ENCODE measurements around the gene MYD88.

Gene MYD88

DNA sequence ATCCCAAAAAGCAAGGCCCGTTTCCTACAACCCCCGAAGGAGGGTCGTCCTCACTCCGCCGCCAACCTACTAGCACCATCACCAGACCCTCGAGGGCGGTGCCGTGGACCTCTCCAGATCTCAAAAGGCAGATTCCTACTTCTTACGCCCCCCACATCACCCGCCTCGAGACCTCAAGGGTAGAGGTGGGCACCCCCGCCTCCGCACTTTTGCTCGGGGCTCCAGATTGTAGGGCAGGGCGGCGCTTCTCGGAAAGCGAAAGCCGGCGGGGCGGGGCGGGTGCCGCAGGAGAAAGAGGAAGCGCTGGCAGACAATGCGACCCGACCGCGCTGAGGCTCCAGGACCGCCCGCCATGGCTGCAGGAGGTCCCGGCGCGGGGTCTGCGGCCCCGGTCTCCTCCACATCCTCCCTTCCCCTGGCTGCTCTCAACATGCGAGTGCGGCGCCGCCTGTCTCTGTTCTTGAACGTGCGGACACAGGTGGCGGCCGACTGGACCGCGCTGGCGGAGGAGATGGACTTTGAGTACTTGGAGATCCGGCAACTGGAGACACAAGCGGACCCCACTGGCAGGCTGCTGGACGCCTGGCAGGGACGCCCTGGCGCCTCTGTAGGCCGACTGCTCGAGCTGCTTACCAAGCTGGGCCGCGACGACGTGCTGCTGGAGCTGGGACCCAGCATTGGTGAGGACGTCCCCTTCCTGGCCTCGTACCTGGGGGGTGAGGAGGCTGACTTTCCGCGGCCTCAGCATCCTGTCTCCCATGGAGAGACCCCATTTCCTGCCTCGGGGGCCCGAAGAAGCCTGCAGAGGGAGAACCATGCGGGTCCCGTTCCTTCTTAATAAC, at the start of gene MYD88:
TSS of gene MYD88 (plus strand) at position 313 of the 842 bp plus-strand sequence. CDS start at position 353, 40 bp downstream.
- DNase-seq, result peak; percentile 86

- DNase-seq, result no peak
Observed at GRCh38 chr3:38089163-38089562, 49.3 kb upstream of the MYD88 start.

DNA sequence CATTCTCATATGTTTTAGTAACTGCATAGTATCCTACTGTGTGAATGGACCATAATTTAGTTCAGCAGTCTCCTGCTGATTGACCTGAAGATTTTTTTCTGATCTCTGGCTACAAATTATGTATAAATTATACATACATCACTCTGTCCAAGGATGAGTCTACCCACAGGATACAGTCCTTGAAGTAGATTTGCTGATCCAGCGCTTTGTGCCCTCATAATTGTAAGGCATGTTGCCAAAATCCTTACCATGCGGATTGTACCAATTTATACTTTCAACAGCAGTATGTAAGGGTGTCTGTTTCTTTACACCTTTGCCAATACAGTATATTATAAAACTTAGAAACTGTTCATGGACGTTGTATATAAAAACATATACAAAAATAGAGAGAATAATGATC, 48.0 kb upstream of the MYD88 start:
- no peak for DNase-seq

- no peak for DNase-seq
Observed at GRCh38 chr3:38094999-38095398, 43.5 kb upstream of the MYD88 start.

DNA sequence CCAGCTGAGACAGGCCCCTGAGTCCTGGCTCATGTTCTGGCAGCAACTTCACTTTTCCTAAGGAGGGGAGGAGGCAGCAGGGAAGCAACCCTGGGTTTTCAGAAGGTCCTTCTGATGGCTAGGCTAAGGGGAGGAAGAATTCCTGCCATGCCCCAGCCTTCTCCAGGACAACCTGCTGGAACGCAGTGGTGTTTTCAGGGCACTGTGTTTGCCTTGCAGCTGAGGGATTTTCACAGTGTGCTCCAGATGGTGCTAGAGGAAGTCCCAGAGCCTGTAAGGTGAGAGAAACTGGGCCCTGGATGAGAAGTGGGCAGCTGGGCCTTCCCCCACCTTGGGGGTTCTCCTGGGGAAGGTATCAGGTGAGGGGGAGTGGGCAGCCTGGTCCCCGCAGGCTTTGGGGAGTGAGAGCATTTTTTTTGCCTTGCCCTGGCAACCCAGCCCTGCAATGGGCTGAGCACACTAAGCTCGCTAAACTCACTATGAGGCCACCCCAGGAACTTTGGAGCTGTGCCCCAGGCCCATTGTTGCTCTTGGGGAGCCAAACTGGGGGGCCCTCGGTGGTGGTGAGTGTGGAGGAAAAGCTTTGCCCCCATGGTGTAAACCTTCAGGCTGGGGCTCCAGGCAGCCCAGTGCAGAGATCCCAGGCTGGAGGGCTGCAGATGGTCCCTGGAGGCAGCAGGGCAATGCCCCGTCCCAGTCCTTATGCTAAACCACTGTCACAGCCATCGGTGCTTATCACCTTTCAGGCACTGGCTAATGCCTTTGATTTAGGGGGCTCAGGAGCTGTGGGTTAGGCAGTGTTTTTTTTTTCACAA, 42.6 kb upstream of the MYD88 start:
- DNase-seq, result no peak

GRCh38 chr3:38097446-38098375, 40.8 kb upstream of the MYD88 start:
- no peak for DNase-seq

DNA sequence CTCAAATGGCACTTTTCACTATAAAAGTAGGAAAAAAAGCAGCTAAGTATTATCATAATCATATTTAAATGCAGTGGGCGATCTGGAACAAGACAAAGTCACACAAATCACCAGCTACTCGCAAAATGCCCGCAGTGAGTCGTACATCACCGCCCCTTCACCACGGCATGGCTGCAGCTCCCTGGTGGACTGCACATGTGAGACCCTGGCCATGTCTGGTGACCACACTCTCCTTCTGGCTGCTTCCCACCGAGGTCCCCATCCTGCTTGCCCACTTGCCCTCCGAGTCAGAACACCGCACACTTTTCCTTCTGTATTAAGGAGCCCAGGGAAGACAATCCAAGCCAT, 40.1 kb upstream of the MYD88 start:
- no peak for DNase-seq

DNA sequence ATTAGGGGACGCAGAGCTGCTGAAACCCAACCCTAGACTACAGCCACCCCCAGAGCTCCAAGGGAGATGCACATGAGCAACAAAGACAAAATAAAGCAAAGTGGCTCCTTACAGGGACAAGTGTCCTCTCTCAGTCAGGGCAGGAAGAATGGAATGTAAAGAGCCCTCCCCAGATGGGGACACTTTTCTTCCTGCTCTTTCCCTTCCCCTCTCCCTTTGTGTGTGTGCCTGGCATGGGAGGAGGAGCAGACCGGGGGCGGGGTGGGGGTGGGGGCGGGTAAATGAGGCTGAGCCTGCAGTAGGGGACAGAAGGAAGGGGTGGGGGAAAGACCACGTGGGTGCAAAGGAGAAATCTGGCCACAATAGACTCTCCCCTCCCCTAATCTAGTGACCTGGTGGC, 38.9 kb upstream of the MYD88 start:
- no peak for DNase-seq

DNA sequence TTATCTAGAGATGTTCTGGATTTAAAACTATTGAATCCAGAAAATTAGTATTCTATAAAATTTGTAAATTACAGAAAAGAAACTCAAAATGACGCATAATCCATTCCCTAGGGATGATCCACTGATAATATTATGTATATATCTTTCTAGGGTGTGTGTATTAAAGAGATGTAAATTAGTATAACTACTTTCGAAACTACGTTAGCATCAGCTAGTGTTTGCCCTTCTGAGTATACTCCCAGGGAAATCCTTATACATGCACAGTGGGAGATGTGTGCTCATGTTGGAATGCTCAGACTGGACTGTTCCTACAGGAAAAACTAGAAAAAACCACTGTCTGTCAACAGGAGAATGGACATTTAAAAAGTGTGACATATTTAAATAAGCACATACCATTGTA, 38.0 kb upstream of the MYD88 start:
- no peak for DNase-seq

DNA sequence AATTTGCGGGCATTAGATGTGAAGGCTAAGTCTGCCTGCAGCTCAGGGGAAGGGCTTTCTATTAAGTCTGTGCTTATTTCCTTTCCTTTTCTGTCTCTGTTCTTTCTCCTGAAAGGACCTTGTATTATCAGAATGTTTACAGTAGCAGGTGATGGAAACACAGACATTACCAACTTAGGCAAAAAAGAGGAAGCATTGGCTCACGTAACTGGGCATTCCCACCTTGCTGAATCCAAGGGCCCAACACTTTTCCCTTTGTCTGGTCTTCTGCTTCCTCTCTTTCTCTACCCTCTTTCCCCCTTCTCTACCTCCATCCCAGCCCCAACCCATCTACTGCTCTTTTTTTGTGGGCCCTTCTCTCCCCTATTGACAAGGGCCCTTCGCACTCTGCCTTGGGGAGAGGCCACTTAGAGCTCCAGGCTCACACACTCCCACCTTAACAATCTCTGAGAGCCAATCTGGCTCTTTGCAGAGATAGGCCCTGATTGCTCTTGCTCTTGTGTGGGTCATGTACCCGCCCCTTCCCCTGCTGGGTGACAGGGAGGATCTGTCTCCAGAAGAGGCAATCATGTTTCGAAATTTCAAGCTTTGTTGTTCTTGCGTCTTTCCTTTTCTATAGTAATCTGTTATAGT, 36.5 kb upstream of the MYD88 start:
- no peak for DNase-seq

GRCh38 chr3:38102444-38102814, 36.0 kb upstream of the MYD88 start:
- DNase-seq, result no peak

GRCh38 chr3:38105525-38105924, 32.9 kb upstream of the MYD88 start:
- DNase-seq, result no peak

- no peak for DNase-seq
Observed at GRCh38 chr3:38107911-38108648, 30.4 kb upstream of the MYD88 start.

GRCh38 chr3:38108649-38109579, 29.5 kb upstream of the MYD88 start:
- DNase-seq, result no peak

DNA sequence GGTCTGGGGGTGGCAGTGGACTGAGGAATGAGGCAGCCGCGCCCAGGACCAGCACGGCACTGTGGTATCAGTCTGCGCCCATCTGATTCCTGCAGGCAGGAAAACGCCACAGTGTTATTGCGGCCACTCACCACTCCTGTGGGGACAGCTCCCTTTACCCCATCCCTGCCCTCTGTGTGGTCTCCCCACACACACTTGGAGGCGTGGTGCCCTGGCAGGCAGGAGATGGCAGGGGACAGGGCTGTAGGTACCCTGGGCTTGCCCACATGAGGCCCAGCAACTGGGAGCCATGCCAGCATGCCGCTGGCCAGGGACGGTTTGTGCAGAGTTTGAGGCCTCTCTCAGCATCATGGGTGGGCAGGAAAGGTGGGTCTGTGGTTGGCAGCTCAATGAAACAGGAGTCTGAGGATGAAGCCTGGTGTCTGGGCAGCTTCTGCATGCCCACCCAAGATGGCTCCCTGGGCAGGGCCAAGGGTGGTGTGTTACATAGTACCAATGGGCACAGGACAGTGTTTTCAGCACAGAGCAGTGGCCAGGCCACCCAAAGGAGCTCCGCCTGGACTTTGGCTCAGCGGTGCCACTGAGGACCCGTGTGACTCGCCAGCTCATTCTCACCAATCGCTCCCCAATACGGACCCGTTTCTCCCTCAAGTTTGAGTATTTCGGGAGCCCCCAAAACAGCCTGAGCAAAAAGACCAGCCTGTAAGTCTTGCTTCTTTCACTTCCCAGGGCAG, 28.7 kb upstream of the MYD88 start:
- no peak for DNase-seq

GRCh38 chr3:38110314-38111050, 28.0 kb upstream of the MYD88 start:
- no peak for DNase-seq

- DNase-seq, result no peak
Observed at GRCh38 chr3:38111201-38111600, 27.3 kb upstream of the MYD88 start.

- no peak for DNase-seq
Observed at GRCh38 chr3:38111696-38112377, 26.6 kb upstream of the MYD88 start.

DNA sequence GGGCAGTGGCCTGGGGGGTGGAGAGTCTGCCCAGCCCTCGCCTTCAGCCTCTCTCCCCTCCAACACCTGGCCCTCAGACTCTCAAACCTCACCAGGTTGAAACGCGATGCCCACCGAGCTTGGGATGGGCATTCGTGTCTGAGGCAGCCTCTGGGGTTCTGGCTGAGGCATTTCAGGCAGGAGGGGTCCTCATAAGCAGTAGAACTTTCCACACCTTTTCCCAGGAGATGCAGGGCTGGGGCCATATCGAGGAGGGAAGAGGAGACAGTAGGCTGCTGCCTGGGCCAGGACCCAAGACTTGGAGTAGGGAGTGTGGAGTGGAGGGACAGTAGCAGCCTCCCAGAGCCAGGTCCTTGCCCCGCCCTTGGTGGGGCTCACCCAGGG, 26.1 kb upstream of the MYD88 start:
- no peak for DNase-seq

Measured in right hindlimb (tissue), 1 donor.